ENCODE data around the gene MRPL55.

DNA sequence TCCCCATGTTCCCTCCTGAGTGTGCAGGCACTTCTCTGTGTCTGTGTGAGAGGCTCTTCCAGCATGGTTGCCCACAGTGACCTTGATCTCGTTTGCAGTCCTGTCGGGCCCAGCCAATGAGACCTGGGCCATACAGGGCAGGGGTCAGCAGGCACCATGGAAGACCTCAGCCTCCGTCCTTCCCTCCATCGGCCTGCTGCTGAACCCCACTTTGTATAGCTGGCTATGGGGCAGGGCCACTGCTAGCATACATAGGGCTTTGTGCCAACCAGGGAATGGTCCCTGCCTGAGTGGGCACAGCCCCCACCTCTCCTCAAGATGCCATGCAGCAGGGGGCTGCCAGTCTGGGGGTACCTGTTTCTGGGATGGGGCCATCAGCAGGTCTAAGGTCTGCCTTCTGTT, 9.8 kb downstream of the MRPL55 start:
- TF ChIP-seq, protein P1, sequence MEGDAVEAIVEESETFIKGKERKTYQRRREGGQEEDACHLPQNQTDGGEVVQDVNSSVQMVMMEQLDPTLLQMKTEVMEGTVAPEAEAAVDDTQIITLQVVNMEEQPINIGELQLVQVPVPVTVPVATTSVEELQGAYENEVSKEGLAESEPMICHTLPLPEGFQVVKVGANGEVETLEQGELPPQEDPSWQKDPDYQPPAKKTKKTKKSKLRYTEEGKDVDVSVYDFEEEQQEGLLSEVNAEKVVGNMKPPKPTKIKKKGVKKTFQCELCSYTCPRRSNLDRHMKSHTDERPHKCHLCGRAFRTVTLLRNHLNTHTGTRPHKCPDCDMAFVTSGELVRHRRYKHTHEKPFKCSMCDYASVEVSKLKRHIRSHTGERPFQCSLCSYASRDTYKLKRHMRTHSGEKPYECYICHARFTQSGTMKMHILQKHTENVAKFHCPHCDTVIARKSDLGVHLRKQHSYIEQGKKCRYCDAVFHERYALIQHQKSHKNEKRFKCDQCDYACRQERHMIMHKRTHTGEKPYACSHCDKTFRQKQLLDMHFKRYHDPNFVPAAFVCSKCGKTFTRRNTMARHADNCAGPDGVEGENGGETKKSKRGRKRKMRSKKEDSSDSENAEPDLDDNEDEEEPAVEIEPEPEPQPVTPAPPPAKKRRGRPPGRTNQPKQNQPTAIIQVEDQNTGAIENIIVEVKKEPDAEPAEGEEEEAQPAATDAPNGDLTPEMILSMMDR (IDR thresholded peaks at IDR 0.05; ENCODE audit: low read length) = no peak
- TF ChIP-seq EZH2 (optimal IDR thresholded peaks at IDR 0.05; ENCODE audit: low read depth, low read length) = no peak
- no peak for TF ChIP-seq EZH2phosphoT487 (IDR thresholded peaks at IDR 0.05; ENCODE audit: low read length)
